ENCODE results near the gene TMA7B.

GRCh38 chr22:39943953-39944872 is 16.0 kb upstream of the TMA7B start:
- TF ChIP-seq CTCF (IDR thresholded peaks at IDR 0.05; ENCODE audit: low read length) = no peak
- TF ChIP-seq EZH2 (optimal IDR thresholded peaks at IDR 0.05; ENCODE audit: low read depth, low read length) = no peak
